GM18867 (cell line): ENCODE data around the gene CDC42BPG.

ENCODE experiments used
- ATAC-seq: cut with Tn5 transposase; IDR thresholded peaks from one replicate; pipeline ENCODE4 v1.9.1; 2021; ENCODE audit warnings: mild to moderate bottlenecking, moderate library complexity; ENCODE audit not compliant: unreplicated experiment

The CDC42BPG gene, protein sequence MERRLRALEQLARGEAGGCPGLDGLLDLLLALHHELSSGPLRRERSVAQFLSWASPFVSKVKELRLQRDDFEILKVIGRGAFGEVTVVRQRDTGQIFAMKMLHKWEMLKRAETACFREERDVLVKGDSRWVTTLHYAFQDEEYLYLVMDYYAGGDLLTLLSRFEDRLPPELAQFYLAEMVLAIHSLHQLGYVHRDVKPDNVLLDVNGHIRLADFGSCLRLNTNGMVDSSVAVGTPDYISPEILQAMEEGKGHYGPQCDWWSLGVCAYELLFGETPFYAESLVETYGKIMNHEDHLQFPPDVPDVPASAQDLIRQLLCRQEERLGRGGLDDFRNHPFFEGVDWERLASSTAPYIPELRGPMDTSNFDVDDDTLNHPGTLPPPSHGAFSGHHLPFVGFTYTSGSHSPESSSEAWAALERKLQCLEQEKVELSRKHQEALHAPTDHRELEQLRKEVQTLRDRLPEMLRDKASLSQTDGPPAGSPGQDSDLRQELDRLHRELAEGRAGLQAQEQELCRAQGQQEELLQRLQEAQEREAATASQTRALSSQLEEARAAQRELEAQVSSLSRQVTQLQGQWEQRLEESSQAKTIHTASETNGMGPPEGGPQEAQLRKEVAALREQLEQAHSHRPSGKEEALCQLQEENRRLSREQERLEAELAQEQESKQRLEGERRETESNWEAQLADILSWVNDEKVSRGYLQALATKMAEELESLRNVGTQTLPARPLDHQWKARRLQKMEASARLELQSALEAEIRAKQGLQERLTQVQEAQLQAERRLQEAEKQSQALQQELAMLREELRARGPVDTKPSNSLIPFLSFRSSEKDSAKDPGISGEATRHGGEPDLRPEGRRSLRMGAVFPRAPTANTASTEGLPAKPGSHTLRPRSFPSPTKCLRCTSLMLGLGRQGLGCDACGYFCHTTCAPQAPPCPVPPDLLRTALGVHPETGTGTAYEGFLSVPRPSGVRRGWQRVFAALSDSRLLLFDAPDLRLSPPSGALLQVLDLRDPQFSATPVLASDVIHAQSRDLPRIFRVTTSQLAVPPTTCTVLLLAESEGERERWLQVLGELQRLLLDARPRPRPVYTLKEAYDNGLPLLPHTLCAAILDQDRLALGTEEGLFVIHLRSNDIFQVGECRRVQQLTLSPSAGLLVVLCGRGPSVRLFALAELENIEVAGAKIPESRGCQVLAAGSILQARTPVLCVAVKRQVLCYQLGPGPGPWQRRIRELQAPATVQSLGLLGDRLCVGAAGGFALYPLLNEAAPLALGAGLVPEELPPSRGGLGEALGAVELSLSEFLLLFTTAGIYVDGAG (N-terminal part only)

DNA sequence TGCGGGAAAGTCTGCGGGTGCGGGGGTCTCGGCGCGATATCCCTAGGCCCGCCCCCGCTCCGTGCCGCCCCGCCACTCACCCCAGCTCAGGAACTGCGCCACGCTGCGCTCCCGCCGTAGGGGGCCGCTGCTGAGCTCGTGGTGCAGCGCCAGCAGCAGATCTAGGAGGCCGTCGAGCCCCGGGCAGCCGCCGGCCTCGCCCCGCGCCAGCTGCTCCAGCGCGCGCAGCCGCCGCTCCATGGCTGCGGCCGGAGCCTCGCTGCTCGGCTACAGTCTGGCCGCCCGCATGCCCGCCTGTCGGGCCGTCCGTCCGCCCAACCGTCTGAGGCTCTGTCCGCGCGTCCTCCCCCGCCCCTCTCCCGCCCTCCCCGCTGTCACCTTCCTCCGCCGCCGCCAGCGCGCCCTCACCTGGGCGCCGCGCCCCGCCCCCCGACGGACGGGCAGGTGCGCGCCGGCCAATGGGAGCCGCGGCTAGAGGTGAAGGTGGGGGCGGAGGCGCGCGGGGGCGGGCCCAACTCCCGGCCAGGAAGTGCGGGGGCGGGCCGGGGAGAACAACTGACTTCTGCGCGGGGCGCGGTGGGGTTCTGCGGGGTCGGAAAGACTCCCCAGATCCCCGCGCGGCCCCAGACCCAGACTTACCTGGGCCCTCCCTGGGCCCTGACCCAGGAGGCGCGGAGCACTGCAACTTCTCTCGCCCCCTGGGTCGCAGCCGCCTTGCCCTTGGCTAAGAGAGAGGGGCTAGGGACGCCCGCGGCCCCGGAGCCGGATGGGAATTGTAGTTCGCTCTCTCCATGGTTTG is at the start of gene CDC42BPG:
Gene CDC42BPG (minus strand): TSS at position 324 of the 799 bp plus-strand sequence. CDS start 84 bp downstream, at position 240.
- ATAC-seq = no peak

DNA sequence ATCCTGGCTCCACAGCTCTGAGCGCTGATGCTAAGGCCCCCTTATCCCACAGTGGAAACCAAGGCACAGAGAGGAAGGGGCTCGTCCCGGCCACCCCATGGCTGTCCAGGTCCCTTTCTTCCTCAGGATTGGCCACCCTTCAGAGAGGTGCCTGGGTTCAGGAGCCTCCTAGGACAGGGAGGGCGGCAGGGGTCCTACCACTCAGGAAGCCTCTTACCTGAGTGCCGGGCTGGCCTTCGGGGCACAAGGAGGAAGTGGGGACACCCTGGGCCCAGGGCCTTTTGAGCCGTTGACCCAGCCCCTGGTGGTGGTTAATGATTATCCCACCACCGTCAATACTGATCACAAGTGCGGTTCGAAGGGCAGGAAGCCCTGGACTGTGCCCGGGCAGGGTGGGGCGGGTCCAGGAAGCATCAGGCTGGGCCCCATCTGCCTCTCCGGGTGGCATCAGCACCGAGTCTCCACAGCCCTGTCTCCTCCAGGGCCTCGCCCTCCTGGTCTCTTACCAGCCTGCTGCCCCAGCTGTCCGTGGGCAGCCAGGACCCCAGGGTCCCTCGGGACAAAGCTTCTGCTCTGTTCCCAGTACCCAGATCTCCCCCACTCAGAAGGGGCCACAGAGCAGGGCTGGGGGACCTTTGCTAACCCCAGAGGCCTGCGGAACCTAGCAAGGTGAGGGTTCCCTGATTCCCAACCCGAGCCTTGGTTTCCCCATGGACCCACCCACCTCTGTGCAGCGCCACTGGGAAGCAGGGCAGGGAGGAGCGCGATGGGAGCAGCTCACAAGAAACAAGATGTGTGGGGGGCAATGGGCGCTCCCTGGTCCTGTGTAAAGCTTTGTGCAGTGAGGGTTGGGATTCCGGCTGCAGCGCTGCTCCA is 49.0 kb upstream of the CDC42BPG start:
- no peak for ATAC-seq

DNA sequence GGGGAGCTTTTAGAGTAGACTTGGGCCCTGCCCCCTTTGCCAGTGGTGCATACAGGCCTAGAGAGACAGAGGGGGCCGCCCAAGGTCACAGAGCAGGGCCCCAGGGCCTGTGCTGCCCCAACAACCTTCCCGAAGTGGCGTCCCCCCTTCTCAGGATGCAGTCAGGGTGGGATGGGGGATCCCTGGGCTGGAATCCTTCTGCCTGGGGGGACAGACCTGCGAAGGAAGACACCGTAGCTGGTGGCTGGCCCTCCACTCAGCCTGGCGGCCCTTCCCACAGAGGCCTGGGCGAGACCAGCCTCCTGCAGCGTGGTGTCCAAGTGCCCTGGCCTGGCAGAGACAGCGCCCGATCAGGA is 48.4 kb upstream of the CDC42BPG start:
- ATAC-seq = no peak

DNA sequence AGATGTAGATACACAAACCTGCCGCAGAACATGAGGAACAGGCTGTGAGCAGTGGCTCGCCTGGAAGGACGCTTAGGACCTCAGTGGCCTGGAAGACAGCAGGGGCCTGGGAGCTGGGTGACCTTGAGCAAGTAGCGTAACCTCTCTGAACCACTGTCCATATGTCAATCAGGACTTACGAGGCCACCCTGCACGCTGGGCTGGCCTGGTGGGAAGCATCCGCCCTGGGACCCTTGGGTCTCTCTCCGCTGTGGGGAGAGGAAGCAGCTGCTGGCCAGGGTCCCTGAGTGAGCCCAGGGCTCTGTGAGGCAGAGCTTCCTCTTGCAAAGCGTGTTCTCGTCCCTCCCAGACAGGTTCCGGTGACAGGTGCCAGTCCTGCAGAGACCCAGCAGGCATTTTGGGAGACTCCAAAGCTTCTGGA is 48.0 kb upstream of the CDC42BPG start:
- ATAC-seq = no peak

DNA sequence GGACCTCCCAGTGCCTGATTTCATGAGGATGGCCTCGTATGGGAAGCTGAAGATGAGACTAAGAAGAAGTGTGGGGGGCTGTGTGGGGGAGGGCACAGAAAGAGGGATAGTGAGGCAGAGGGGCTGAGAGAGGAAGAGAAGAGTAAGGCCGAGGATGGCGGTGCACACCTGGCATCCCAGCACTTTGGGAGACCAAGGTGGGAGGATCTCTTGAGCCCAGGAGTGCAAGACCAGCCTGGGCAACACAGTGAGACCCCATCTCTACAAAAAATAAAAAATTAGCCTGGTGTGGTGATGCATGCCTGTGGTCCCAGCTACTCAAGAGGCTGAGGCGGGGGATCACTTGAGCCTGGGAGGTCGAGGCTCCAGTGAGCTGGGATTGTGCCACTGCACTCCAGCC is 47.4 kb upstream of the CDC42BPG start:
- ATAC-seq = no peak

DNA sequence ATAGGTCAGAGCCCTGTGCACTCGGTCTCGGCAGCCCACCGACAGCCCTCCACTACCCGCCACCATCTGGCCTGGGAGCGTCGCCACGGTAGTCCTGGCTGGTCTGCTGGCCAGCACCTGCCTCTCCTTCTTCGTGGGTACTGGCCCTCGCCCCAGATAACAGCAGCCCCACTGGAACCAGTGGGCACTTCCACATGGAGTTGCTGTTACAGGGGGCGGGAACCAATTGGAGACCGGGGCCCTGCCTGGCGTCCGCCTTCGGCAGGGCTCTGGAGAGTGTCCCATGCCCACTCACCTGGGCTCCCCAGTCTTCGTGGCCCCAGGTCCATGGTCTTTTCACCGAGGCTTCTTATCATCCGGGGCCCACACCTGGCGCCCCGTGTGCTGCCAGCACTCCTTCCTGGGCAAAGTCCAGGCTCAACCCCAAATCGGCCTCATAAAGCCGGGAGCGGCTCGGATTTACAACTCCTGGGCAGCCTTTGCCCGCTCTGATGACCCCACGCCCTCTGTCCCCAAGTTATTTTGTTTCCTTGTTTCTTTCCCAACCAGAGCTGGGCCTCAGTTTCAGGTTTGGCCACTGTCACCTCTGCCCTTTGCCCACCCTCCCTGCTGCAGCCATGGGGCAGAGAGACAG is 46.9 kb upstream of the CDC42BPG start:
- no peak for ATAC-seq

DNA sequence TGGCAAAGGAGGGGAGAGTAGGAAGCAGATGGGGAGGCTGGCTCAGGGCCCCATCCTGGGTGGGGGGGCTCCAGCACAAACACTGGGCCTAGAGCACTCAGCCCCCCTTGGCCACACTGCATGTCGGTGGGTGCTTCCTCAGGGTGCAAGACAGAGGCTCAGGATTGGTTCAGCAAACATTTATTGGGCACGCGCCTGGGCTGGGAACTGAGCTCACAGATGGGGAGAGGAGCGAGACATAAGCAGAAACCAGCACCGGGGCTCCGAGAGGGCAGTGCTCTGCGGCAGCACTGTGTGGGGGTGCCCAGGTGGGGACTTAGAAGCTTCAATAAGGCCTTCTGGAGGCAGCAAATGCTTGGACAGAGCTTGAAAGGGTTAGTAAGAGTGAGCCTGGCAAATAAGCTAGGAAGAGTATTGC is 46.1 kb upstream of the CDC42BPG start:
- ATAC-seq = no peak

DNA sequence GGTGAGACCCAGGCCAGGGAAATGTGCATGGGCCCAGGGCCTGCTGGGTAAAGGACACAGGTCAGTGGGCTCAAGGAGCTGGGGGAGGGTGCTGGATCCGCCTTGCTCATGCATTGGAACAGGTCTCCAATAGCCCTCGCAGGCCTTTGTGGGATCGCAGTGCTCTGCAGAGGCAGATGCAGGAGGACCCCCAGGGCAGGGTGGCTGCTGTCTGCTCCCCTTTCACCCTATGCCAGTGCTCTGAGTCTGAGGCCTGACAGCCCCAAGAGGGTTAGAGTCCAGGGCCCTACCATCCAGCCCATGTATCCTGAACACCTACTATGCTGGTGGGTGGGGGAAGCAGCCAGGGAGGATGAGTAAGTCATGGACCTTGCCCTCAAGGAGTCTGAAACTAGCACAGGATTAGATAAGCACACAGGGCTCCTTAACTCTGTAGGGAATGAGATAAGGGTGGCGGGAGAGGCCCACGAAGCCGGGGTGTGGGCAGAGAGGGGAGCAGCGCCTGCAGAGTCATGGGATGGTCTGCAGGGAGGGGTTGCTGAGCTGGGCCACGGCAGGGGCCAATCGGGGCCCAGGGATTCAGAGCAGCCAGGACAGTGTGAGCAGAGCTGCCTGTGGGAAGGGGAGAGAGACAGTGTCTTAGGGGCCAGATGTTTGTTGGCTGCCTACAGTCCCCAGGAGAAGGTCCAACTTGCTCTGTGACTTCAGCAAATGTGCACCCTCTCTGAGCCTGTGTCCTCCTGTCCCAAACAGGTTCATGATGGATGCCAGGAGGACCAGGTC is 44.5 kb upstream of the CDC42BPG start:
- ATAC-seq = no peak

DNA sequence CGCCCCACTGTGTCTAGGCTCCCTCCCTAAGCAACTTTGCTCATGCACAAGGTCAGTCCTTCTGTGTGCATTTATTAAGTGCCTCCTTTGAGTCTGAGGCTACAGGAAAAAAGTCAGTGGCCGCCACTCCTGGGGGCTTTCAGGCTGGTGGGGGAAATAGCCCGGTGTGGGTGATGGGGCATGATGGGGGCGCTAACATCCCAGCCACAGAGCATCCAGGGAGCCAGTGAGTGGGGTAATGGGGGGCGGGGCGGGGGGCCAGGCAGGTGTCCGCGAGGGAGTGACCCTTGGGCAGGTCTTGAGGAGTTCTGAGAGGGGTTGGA is 43.9 kb upstream of the CDC42BPG start:
- ATAC-seq = no peak

DNA sequence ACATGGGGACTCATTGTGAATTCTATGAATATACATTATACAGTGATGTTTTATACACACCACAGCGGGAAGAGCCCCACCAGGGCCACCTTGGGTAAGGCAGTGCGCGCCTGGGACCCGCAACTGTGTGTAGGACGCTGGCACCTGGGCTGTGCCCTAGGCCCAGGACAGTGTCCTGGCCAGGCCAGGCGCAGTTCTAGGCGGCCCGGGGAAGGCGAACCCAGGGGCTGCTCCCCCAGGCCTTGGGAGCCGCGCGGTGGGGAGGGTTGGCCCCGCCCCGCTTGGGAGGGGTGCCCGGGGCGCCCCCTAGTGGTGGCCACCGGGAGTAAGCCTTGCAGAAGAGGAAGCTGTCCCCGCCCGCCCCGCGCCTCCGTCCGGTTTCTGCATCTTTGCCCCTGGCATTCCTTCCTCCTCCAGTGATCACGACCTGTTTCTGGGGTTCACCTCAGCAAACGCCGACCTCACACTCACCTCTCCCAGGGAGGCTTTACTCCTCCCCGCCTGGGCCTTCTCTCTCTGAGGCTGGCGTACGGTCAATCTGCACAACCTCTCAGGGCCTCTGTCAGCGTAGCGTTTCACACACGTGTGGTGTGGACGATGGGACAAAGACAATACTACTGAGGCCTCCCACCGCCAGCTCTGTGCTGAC is 43.4 kb upstream of the CDC42BPG start:
- ATAC-seq = peak; percentile 71

DNA sequence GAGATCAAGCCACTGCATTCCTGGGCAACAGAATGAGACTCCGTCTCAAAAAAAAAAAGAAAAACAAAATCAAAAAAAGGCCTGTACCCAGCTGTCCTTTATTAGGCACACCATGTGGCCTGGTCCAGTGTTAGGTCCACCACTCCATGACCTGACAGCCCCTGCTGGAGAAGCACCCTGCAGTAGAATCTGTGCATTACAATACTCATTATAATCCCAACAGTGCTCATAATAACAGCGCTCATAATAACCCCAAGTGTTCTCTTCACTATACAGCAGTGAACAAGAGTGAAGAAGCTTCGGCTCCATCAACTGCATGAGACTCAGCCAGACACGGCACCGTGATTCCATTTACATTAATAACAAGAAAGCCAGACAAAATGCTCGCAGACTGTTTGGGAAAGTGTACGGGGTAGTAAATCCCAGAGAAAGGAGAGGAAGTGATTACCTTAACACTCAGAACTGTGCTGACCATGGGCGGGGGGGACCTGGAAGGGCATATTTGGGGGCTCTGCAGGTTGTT is 42.8 kb upstream of the CDC42BPG start:
- peak; percentile 18 for ATAC-seq

DNA sequence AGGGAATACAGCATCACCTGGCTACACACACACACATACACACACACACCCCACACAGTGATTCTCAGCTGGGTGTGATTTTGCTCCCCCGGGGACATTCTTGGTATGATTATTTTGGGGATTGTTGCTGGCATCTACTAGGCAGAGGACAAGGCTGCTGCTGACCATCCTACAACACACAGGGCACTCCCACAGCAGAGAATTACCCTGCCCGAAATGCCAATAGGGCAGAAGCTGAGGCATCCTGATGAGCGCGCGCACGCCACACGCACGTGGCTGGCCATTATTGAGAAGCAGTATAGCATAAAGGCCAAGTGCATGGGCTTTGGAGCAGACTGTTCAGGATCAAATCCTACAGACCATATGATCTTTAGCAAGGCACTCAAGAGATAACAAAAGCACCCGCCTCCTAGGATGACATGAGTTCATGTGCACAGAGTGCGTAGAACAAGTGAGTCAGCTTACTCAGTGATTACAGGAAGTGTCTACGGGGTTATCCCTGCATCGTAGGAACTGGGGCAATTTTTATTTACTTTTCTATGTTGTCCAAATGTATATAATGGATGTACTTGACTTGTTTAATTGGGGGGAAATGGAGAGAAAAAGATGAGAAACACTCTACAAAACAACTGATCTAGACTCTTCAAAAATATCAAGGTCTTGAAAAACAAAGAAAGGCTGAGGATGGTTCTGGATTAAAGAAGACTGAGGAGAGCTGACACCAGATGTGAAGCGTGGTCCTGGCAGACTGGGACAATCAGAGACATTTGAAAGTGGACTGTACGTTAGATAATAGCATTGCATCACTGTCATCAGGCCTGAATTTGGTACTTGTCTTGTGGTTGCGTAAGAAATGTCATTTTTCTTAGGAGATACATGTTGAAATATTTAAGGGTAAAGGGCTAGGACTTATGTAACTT is 41.2 kb upstream of the CDC42BPG start:
- no peak for ATAC-seq

DNA sequence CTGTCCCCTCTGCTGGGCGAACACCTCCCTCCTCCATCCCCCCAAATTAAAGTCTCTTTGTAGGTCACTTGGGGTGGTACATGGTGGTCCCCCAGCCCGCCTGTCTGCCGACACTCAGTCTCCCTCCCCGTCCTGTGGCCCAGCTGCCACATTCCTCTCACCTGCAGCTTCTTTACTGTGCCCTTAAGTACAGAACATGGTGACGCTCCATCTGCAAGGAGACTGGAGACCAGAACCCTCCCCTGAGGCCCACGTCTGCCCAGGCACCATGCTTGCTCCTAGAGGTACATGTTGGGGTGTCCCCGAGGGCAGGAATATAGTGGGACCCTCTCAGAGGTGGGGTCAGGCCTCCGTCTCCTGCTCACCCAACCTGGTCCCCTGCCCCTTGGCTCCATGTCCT is 39.6 kb upstream of the CDC42BPG start:
- ATAC-seq = no peak

DNA sequence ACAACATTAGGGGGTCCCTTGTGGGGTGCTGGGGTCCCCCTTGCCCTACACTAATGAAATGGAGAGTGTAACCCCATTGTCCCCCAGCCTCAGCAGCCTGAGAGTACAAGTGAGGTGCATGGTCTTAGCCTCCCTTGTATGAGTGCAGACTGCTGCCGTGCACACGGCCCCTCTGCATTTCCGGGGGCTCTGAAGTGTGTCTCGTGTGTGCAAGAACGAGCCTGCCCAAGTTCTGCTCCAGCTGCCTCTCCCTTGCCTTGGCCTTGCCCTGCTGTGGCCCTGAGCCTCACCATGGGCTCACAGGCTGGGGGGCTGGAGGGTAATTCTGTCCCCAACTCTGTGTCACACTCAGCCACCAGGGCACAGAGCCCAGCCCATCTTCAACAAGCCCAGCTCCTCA is 39.1 kb upstream of the CDC42BPG start:
- no peak for ATAC-seq

DNA sequence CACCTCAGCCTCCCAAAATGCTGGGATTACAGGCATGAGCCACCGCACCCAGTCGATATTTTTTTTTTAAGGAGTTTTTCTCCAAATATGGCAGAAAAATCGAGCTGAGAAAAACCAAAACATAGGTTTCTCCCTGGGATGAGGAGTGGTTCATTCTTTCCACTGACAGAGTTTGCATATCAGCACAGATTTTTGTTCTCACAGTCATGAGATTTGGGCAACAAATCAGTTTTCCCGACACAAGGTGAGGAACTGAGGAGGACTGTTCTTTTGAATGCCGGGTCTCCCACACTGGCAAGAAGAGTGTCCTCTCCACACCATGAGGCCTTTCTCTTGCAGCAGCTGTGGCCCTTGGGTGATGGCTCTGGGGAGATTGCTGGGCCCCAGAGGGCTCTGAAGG is 37.8 kb upstream of the CDC42BPG start:
- no peak for ATAC-seq

DNA sequence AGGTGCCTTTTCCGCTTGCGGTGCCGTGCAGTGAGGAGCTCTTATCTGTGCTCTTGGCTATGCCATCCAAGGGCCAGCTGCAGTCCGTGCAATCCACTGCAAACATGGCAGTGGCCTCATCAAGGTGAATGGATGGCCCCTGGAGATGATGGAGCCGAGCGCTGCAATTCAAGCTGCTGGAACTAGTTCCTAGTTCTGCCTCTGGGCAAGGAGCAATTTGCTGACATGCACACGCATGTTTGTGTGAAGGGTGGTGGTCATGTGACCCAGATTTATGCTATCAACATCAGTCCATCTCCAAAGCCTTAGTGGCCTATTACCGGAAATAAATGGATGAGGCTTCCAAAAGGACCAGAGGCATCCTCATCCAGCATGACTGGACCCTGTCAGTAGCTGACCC is 37.0 kb upstream of the CDC42BPG start:
- ATAC-seq = no peak
